Keratinocyte (primary cell): ENCODE results near the gene INSR. TPM values are rescaled to one million over a fixed set of nuclear protein-coding genes. Genes with fewer than 3 reads are reported as not detected.

Source experiments
- DNase-seq: peaks from one replicate; pipeline ENCODE4 v3.0.0-alpha.2; 2011; ENCODE audit warnings: low read depth, missing footprints, low spot score
- FAIRE-seq: peaks from 2 replicates; lab custom pipeline; 2011; peaks lifted over from hg19 to GRCh38; lab: Jason Lieb, UNC
- H2AFZ ChIP-seq: 2 replicates; pipeline ENCODE4 v1.6.0; 2012; ENCODE audit warnings: low read length, control low read depth, inconsistent platforms; ENCODE audit not compliant: control insufficient read depth
- H3K27ac ChIP-seq: 2 replicates; pipeline ENCODE4 v1.5.1; 2011; ENCODE audit warnings: low read length; ENCODE audit not compliant: control insufficient read depth, insufficient read depth
- H3K27me3 ChIP-seq: 3 replicates; pipeline ENCODE4 v1.6.0; 2011; ENCODE audit warnings: low read length; ENCODE audit not compliant: control insufficient read depth, insufficient read depth; ENCODE audit errors: extremely low read depth
- H3K36me3 ChIP-seq, 2 experiments: 2 replicates in 1 of 2; 3 replicates in 1 of 2; pipeline ENCODE4 v1.5.1; 2011; ENCODE audit warnings: low read length in 2 of 2, mild to moderate bottlenecking in 1 of 2; ENCODE audit not compliant: control insufficient read depth in 2 of 2, insufficient read depth in 2 of 2; ENCODE audit errors: extremely low read depth in 1 of 2
- H3K4me1 ChIP-seq: 3 replicates; pipeline ENCODE4 v1.5.1; 2011; ENCODE audit warnings: low read length; ENCODE audit not compliant: control insufficient read depth, insufficient read depth; ENCODE audit errors: extremely low read depth
- H3K4me2 ChIP-seq: 3 replicates; pipeline ENCODE4 v1.6.0; 2011; ENCODE audit warnings: low read depth, low read length; ENCODE audit not compliant: control insufficient read depth, insufficient read depth; ENCODE audit errors: extremely low read depth
- H3K4me3 ChIP-seq, 3 experiments: fragments of 200-600 bp in 1 of 3; sonication (generic) in 1 of 3; 2 replicates in 2 of 3; 3 replicates in 1 of 3; pipeline ENCODE4 v1.5.1; 2011 to 2016; ENCODE audit warnings: low read length in 3 of 3, mild to moderate bottlenecking in 3 of 3, control low read depth in 2 of 3, inconsistent platforms in 1 of 3, low read depth in 1 of 3, mixed read lengths in 1 of 3, mixed run types in 1 of 3, moderate library complexity in 1 of 3; ENCODE audit not compliant: control insufficient read depth in 2 of 3, insufficient read depth in 2 of 3; ENCODE audit errors: extremely low read depth in 1 of 3
- H3K79me2 ChIP-seq: 2 replicates; pipeline ENCODE4 v1.6.0; 2012; ENCODE audit warnings: low read length; ENCODE audit not compliant: control insufficient read depth, insufficient read depth
- H3K9ac ChIP-seq: 3 replicates; pipeline ENCODE4 v1.6.0; 2011; ENCODE audit warnings: low read length; ENCODE audit not compliant: control insufficient read depth, insufficient read depth; ENCODE audit errors: extremely low read depth
- H3K9me1 ChIP-seq: 3 replicates; pipeline ENCODE4 v1.6.0; 2011; ENCODE audit warnings: low read length; ENCODE audit not compliant: control insufficient read depth, insufficient read depth; ENCODE audit errors: extremely low read depth
- H3K9me3 ChIP-seq: 2 replicates; pipeline ENCODE4 v1.5.1; 2012; ENCODE audit warnings: low read depth, low read length; ENCODE audit not compliant: control insufficient read depth
- H4K20me1 ChIP-seq: 3 replicates; pipeline ENCODE4 v1.6.0; 2011; ENCODE audit warnings: low read length; ENCODE audit not compliant: control insufficient read depth, insufficient read depth; ENCODE audit errors: extremely low read depth
- EZH2 ChIP-seq: IDR thresholded peaks from one replicate; pipeline ENCODE4 v1.6.1; 2012; ENCODE audit warnings: inconsistent platforms, mild to moderate bottlenecking, low read length, moderate library complexity
- dilution Hi-C: fragments of 300-500 bp; cut with MboI; formaldehyde crosslinking; loops from one replicate; pipeline ENCODE4 v1.7.0; 2020; ENCODE audit warnings: low sequenced_read_pairs; ENCODE audit not compliant: extremely low pct_ligation_motif_present
- polyA minus RNA-seq, 3 experiments: library from RNA; depleted of rRNA, polyadenylated mRNA; stranded (reverse); fragments of >200 nt; gene quantifications; 1 replicate in 1 of 3; 2 replicates in 1 of 3; 3 replicates in 1 of 3; pipeline ENCODE4 v1.2.3, GENCODE V29; 2011
- polyA plus RNA-seq, 5 experiments: library from polyadenylated mRNA; depleted of rRNA in 3 of 5; stranded (reverse) in 3 of 5; stranded (forward) in 1 of 5; unstranded in 1 of 5; fragments of >200 nt; gene quantifications; 1 replicate in 1 of 5; 2 replicates in 3 of 5; 3 replicates in 1 of 5; pipeline versions ENCODE4 v1.2.1 to v1.2.3, GENCODE V29; 2011 to 2012; ENCODE audit warnings: missing spikeins in 2 of 5, low read depth in 1 of 5, low replicate concordance in 1 of 5
- TF ChIP-seq, protein P1 (sequence below), 3 experiments: IDR thresholded peaks in 1 of 3; conservative IDR thresholded peaks in 1 of 3; optimal IDR thresholded peaks in 1 of 3; 2 replicates in 2 of 3; 3 replicates in 1 of 3; pipeline versions ENCODE3 to v1.5.1; 2011; ENCODE audit warnings: low read length in 3 of 3, mild to moderate bottlenecking in 3 of 3, moderate library complexity in 2 of 3, control low read depth in 1 of 3, inconsistent platforms in 1 of 3; ENCODE audit not compliant: insufficient read depth in 2 of 3; ENCODE audit errors: extremely low read depth in 1 of 3

The INSR gene
- 0.98 to 1.9 TPM (median 1.2 TPM) in 3 replicates for polyA plus RNA-seq
- 1.6 TPM for polyA plus RNA-seq (2011; ENCODE audit: low read depth)
- 0.53 and 0.74 TPM in 2 replicates for polyA plus RNA-seq (2011; cell fraction: cytosol; rRNA removed)
- 4.6 and 4.8 TPM in 2 replicates for polyA plus RNA-seq (2011; cell fraction: nucleus; rRNA removed)
- 1.8 and 3.3 TPM in 2 replicates for polyA plus RNA-seq (2012; ENCODE audit: low replicate concordance)
- polyA minus RNA-seq, result 4.4 to 38.5 TPM (median 8.2 TPM) in 3 replicates
- polyA minus RNA-seq (2011; cell fraction: cytosol; rRNA and poly(A)+ RNA removed), result 4.8 TPM
- 15.9 and 24.0 TPM in 2 replicates for polyA minus RNA-seq (2011; cell fraction: nucleus; rRNA and poly(A)+ RNA removed)

DNA sequence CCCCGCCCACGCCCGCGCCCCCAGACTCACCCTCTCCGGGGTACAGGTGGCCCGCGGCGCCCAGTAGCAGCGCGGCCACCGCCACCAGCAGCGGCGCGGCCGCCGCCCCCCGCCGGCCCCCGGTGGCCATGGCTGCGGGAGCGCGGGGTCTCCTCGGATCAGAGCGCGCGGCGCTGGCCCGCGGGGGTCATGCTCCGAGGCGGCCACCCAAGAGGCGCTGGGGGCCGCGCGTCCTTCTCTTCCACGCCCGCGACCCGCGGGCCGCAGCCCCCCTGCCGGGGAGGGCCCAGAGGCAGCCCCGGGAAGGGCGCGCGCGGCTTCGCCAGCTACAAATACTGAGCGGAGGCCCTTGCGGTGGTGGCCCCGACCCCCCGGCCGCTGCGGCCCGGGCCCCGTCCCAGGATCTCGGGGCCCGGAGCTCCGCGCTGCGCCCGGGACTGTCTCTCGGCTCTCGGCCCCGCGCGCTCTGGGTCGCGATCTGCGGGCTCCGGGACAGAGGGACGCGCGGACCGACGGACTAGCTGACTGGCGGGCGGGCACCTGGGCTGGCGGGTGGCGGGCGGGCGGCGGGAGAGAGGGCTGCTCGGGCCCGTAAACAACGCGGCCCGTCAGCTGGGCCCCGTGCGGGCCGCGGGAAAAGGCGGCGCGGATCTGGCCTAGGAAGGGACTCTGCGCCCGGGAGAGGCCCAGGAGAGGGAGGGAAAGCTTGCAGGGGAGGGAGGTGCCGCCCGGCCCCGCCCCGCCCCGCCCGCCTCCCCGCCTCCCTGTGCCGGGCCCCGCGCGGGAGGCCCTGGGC lies at the start of gene INSR:
Gene INSR, minus strand, starts transcription at position 653 of the 796 bp plus-strand sequence. Its CDS starts 523 bp downstream, at position 130.
- Histone ChIP-seq H3K36me3 (no peaks in the 10 kb centered on the region), H3K4me3 (peak within 1 kb of the TSS; percentile 50 to 69 (median 69)), H3K27ac (no peak within 1 kb of the TSS), H3K9me3 (no peaks in the 10 kb centered on the region), H3K9ac (peak within 1 kb of the TSS; percentile 66), H3K27me3 (peaks cover 18% of the 10 kb centered on the region), H3K9me1 (no peaks in the 10 kb centered on the region), H3K4me2 (peak within 1 kb of the TSS; percentile 89), H3K4me1 (peaks cover 3% of the 10 kb centered on the region), H2AFZ (peak within 1 kb of the TSS; percentile 73), H3K79me2 (no peaks in the 10 kb centered on the region), H4K20me1 (no peaks in the 10 kb centered on the region)
- dilution Hi-C loops, result no loop called here
- TF ChIP-seq EZH2, result no peak
- TF ChIP-seq, protein P1, sequence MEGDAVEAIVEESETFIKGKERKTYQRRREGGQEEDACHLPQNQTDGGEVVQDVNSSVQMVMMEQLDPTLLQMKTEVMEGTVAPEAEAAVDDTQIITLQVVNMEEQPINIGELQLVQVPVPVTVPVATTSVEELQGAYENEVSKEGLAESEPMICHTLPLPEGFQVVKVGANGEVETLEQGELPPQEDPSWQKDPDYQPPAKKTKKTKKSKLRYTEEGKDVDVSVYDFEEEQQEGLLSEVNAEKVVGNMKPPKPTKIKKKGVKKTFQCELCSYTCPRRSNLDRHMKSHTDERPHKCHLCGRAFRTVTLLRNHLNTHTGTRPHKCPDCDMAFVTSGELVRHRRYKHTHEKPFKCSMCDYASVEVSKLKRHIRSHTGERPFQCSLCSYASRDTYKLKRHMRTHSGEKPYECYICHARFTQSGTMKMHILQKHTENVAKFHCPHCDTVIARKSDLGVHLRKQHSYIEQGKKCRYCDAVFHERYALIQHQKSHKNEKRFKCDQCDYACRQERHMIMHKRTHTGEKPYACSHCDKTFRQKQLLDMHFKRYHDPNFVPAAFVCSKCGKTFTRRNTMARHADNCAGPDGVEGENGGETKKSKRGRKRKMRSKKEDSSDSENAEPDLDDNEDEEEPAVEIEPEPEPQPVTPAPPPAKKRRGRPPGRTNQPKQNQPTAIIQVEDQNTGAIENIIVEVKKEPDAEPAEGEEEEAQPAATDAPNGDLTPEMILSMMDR (optimal IDR thresholded peaks at IDR 0.05 in 1 of 3, IDR thresholded peaks at IDR 0.05 in 1 of 3, conservative IDR thresholded peaks at IDR 0.05 in 1 of 3; ENCODE audit: extremely low read depth in 1 of 3, insufficient read depth in 2 of 3, low read length in 3 of 3), result no peak
- FAIRE-seq (no peak), DNase-seq (peak; percentile 42)

DNA sequence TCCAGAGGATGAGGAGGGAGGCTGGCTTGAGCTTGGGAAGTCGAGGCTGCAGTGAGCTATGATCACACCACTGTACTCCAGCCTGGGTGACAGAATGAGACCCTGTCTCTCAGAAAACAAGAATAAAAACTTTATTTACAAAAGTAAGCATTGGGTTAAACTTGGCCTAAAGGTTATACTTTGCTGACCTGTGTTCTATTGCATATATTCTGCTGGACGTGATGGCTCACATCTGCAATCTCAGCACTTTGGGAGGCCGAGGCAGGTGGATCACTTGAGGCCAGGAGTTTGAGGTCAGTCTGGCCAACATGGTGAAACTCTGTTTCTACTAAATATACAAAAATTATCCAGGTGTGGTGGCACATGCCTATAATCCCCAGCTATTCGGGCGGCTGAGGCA lies 47.9 kb upstream of the INSR start:
- Histone ChIP-seq H3K9me1 (no peaks in the 10 kb centered on the region), H3K36me3 (no peaks in the 10 kb centered on the region), H3K9me3 (no peaks in the 10 kb centered on the region), H3K79me2 (no peaks in the 10 kb centered on the region), H3K27me3 (peaks cover 4% of the 10 kb centered on the region), H3K27ac (no peak overlapping the region), H3K4me3 (no peak overlapping the region), H4K20me1 (no peaks in the 10 kb centered on the region), H3K9ac (no peak overlapping the region), H3K4me2 (no peak overlapping the region), H2AFZ (no peak overlapping the region), H3K4me1 (no peaks in the 10 kb centered on the region)
- DNase-seq, result no peak
- FAIRE-seq, result no peak
- dilution Hi-C loops, result no loop called here
- TF ChIP-seq, protein P1 (optimal IDR thresholded peaks at IDR 0.05 in 1 of 3, IDR thresholded peaks at IDR 0.05 in 1 of 3, conservative IDR thresholded peaks at IDR 0.05 in 1 of 3; ENCODE audit: extremely low read depth in 1 of 3, insufficient read depth in 2 of 3, low read length in 3 of 3), result no peak
- no peak for TF ChIP-seq EZH2
